GM23338 (cell line): ENCODE data around the gene SKP1. TPM values are rescaled to one million over a fixed set of nuclear protein-coding genes. Genes with fewer than 3 reads are reported as not detected.
A peak's percentile ranks its signal among the peaks of the same experiment; 100 is the strongest.

Experiments
- ATAC-seq: fragments of 200-7000 bp; cut with Tn5 transposase; 3 replicates; pipeline ENCODE4 v1.9.1; 2020
- DNase-seq: peaks from one replicate; pipeline ENCODE4 v3.0.0-alpha.2; 2015; ENCODE audit warnings: low spot score
- H2AFZ ChIP-seq: fragments of 200-600 bp; sonication (generic); 2 replicates; pipeline ENCODE4 v1.8.0; 2016; ENCODE audit warnings: antibody characterized with exemption, mild to moderate bottlenecking, moderate library complexity
- H3F3A ChIP-seq: fragments of 200-600 bp; sonication (generic); replicated peaks from 2 replicates; pipeline ENCODE4 v1.8.0; 2017; ENCODE audit warnings: antibody characterized with exemption, mixed run types, low read depth
- H3K27ac ChIP-seq: fragments of 200-600 bp; sonication (generic); 2 replicates; pipeline ENCODE4 v1.6.1; 2016; ENCODE audit warnings: low read depth
- H3K27me3 ChIP-seq: fragments of 200-600 bp; sonication (generic); 2 replicates; pipeline ENCODE4 v1.8.0; 2016; ENCODE audit warnings: mild to moderate bottlenecking, mixed run types, moderate library complexity; ENCODE audit not compliant: insufficient read depth
- H3K36me3 ChIP-seq: fragments of 200-600 bp; sonication (generic); 2 replicates; pipeline ENCODE4 v1.8.0; 2016; ENCODE audit warnings: mild to moderate bottlenecking; ENCODE audit not compliant: insufficient read depth
- H3K4me1 ChIP-seq: fragments of 200-600 bp; sonication (generic); 2 replicates; pipeline ENCODE4 v1.8.0; 2016; ENCODE audit warnings: mild to moderate bottlenecking, moderate library complexity; ENCODE audit not compliant: insufficient read depth
- H3K4me2 ChIP-seq: fragments of 200-600 bp; sonication (generic); 2 replicates; pipeline ENCODE4 v1.7.1; 2017; ENCODE audit warnings: mixed run types
- H3K4me3 ChIP-seq: fragments of 200-600 bp; sonication (generic); 2 replicates; pipeline ENCODE4 v1.6.1; 2016; ENCODE audit warnings: mixed run types
- H3K79me2 ChIP-seq: fragments of 200-600 bp; sonication (generic); replicated peaks from 2 replicates; pipeline ENCODE4 v1.8.0; 2017; ENCODE audit warnings: mild to moderate bottlenecking; ENCODE audit not compliant: insufficient read depth
- H3K9me2 ChIP-seq: fragments of 200-600 bp; sonication (generic); 2 replicates; pipeline ENCODE4 v1.8.0; 2017; ENCODE audit not compliant: insufficient read depth
- H4K20me1 ChIP-seq: fragments of 200-600 bp; sonication (generic); replicated peaks from 2 replicates; pipeline ENCODE4 v1.8.0; 2017; ENCODE audit warnings: mild to moderate bottlenecking; ENCODE audit not compliant: insufficient read depth
- H3K27ac Mint-ChIP-seq: 2 replicates; pipeline ENCODE4 v1.8.0; 2020; ENCODE audit warnings: inconsistent platforms, mild to moderate bottlenecking, moderate library complexity, mixed read lengths
- H3K27me3 Mint-ChIP-seq: 3 replicates; pipeline ENCODE4 v1.8.0; 2022; ENCODE audit warnings: low read depth, mild to moderate bottlenecking, moderate library complexity, mixed read lengths, inconsistent platforms; ENCODE audit not compliant: insufficient read depth, poor library complexity
- H3K36me3 Mint-ChIP-seq: 3 replicates; pipeline ENCODE4 v1.8.0; 2021; ENCODE audit warnings: low read depth, mild to moderate bottlenecking, inconsistent platforms, moderate library complexity, mixed read lengths
- H3K4me1 Mint-ChIP-seq: 3 replicates; pipeline ENCODE4 v1.8.0; 2020; ENCODE audit warnings: mild to moderate bottlenecking, inconsistent platforms, mixed read lengths
- H3K4me3 Mint-ChIP-seq: 3 replicates; pipeline ENCODE4 v1.8.0; 2021; ENCODE audit warnings: moderate library complexity, mild to moderate bottlenecking, inconsistent platforms, mixed read lengths
- H3K9me3 Mint-ChIP-seq: 3 replicates; pipeline ENCODE4 v1.8.0; 2020; ENCODE audit warnings: moderate library complexity, mild to moderate bottlenecking, inconsistent platforms, mixed read lengths
- STAT1 ChIP-seq: IDR thresholded peaks from one replicate; pipeline ENCODE4 v1.6.1; 2016; ENCODE audit warnings: antibody characterized with exemption; ENCODE audit not compliant: unreplicated experiment
- polyA plus RNA-seq: library from polyadenylated mRNA; unstranded; fragments of >200 nt; fragmentation: Nextera tagmentation; extraction: Ambion mirVana; gene quantifications from 2 replicates; pipeline ENCODE4 v1.2.1, GENCODE V29; 2016
- total RNA-seq: library from RNA; depleted of rRNA; stranded (reverse); fragments of >200 nt; shearing (Covaris generic); gene quantifications from 2 replicates; pipeline ENCODE4 v1.2.3, GENCODE V29; 2014
- TF ChIP-seq, protein P1 (sequence below): fragments of 250-450 bp; sonication (Bioruptor Pico); IDR thresholded peaks from 2 replicates; pipeline ENCODE4 v1.5.0; 2020; ENCODE audit warnings: mild to moderate bottlenecking, moderate library complexity
- TF ChIP-seq, protein P2 (sequence below): IDR thresholded peaks from 2 replicates; pipeline ENCODE4 v1.6.1; 2016; ENCODE audit warnings: antibody characterized with exemption
- TF ChIP-seq, protein P3 (sequence below), 2 experiments: fragments of 200-600 bp in 1 of 2; sonication (generic) in 1 of 2; conservative IDR thresholded peaks; 2 replicates each; pipeline versions ENCODE4 v1.5.1 to v1.6.1; 2016 to 2017; ENCODE audit warnings: antibody characterized with exemption in 2 of 2, low read depth in 2 of 2, mild to moderate bottlenecking in 2 of 2, moderate library complexity in 1 of 2

SKP1 gene
- total and polyA plus RNA-seq, 2 experiments from 2014 or later: 244 to 440 TPM

DNA sequence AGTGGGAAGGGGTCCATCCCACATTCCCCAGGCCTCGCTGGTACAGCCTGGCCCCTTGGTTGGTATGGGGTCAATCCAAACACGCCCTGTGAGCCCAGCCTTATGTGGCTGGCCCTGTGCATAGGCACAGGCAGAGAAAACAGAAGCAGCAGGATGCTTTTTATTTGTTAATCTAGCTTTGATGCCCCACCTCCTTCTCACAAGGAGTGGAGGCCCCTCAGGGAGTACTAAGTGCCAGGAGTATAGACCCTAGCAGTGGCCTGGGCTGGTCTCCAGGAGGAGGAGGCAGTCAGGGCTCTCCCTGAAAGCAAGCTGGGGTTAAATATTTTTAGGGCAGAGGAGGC, 76.8 kb downstream of the SKP1 start:
- H3K27ac ChIP-seq: peak overlapping the region; percentile 20; the same call in 1 of the 2 replicates
- TF ChIP-seq, protein P1, sequence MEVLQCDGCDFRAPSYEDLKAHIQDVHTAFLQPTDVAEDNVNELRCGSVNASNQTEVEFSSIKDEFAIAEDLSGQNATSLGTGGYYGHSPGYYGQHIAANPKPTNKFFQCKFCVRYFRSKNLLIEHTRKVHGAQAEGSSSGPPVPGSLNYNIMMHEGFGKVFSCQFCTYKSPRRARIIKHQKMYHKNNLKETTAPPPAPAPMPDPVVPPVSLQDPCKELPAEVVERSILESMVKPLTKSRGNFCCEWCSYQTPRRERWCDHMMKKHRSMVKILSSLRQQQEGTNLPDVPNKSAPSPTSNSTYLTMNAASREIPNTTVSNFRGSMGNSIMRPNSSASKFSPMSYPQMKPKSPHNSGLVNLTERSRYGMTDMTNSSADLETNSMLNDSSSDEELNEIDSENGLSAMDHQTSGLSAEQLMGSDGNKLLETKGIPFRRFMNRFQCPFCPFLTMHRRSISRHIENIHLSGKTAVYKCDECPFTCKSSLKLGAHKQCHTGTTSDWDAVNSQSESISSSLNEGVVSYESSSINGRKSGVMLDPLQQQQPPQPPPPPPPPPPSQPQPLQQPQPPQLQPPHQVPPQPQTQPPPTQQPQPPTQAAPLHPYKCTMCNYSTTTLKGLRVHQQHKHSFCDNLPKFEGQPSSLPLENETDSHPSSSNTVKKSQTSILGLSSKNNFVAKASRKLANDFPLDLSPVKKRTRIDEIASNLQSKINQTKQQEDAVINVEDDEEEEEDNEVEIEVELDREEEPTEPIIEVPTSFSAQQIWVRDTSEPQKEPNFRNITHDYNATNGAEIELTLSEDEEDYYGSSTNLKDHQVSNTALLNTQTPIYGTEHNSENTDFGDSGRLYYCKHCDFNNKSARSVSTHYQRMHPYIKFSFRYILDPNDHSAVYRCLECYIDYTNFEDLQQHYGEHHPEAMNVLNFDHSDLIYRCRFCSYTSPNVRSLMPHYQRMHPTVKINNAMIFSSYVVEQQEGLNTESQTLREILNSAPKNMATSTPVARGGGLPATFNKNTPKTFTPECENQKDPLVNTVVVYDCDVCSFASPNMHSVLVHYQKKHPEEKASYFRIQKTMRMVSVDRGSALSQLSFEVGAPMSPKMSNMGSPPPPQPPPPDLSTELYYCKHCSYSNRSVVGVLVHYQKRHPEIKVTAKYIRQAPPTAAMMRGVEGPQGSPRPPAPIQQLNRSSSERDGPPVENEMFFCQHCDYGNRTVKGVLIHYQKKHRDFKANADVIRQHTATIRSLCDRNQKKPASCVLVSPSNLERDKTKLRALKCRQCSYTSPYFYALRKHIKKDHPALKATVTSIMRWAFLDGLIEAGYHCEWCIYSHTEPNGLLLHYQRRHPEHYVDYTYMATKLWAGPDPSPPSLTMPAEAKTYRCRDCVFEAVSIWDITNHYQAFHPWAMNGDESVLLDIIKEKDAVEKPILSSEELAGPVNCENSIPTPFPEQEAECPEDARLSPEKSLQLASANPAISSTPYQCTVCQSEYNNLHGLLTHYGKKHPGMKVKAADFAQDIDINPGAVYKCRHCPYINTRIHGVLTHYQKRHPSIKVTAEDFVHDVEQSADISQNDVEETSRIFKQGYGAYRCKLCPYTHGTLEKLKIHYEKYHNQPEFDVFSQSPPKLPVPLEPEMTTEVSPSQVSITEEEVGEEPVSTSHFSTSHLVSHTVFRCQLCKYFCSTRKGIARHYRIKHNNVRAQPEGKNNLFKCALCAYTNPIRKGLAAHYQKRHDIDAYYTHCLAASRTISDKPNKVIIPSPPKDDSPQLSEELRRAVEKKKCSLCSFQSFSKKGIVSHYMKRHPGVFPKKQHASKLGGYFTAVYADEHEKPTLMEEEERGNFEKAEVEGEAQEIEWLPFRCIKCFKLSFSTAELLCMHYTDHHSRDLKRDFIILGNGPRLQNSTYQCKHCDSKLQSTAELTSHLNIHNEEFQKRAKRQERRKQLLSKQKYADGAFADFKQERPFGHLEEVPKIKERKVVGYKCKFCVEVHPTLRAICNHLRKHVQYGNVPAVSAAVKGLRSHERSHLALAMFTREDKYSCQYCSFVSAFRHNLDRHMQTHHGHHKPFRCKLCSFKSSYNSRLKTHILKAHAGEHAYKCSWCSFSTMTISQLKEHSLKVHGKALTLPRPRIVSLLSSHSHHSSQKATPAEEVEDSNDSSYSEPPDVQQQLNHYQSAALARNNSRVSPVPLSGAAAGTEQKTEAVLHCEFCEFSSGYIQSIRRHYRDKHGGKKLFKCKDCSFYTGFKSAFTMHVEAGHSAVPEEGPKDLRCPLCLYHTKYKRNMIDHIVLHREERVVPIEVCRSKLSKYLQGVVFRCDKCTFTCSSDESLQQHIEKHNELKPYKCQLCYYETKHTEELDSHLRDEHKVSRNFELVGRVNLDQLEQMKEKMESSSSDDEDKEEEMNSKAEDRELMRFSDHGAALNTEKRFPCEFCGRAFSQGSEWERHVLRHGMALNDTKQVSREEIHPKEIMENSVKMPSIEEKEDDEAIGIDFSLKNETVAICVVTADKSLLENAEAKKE (CRISPR knock-in tag): no peak
- TF ChIP-seq STAT1: no peak

DNA sequence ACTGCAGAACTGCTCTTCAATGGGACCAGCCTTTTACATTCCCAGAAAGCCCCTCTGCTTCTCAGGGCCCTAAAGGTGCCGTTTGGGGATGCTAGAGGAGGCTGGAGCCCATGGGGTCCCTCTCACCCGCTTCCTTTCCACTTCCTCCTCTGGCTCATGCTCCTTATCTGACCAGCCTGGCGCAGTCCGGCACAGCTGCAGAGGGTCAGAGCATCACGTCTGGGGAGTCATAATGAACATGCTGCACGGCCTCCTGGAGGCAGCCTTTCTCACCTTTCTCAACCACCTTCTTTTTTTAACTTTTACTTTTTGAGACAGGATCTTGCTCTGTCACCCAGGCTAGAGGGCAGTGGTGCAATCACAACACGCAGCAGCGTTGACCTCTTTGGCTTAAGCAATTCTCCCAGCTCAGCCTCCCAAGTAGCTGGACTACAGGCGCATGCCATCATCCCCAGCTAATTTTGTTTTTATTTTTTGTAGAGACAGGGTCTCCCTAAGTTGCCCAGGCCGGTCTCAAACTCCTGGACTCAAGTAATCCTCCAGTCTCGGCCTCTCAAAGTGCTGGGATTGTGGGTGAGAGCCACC, 77.4 kb downstream of the SKP1 start:
- H3K4me1 ChIP-seq: peaks cover 30% of the 10 kb centered on the region
- no peaks in the 10 kb centered on the region for H4K20me1 ChIP-seq
- no peaks in the 10 kb centered on the region for H3K36me3 ChIP-seq
- H3K4me2 ChIP-seq: peak overlapping the region; percentile 50
- Mint-ChIP-seq H3K4me3 (no peak overlapping the region), H3K9me3 (no peaks in the 10 kb centered on the region), H3K27ac (no peak overlapping the region), H3K36me3 (no peaks in the 10 kb centered on the region), H3K27me3 (peaks cover 45% of the 10 kb centered on the region), H3K4me1 (peaks cover 36% of the 10 kb centered on the region)
- no peaks in the 10 kb centered on the region for H3K79me2 ChIP-seq
- no peak overlapping the region for H3K27ac ChIP-seq
- peaks cover 29% of the 10 kb centered on the region for H3K27me3 ChIP-seq
- H3K9me2 ChIP-seq: no peaks in the 10 kb centered on the region
- no peak overlapping the region for H2AFZ ChIP-seq
- ATAC-seq: no peak
- 0 out of 2 replicates have a peak overlapping the region, but pooled peaks have one; percentile 28 for H3K4me3 ChIP-seq
- H3F3A ChIP-seq: 0 out of 2 replicates have a peak, but pooled peaks cover 6% of the 10 kb centered on the region
- no peak for DNase-seq
- TF ChIP-seq, protein P2, sequence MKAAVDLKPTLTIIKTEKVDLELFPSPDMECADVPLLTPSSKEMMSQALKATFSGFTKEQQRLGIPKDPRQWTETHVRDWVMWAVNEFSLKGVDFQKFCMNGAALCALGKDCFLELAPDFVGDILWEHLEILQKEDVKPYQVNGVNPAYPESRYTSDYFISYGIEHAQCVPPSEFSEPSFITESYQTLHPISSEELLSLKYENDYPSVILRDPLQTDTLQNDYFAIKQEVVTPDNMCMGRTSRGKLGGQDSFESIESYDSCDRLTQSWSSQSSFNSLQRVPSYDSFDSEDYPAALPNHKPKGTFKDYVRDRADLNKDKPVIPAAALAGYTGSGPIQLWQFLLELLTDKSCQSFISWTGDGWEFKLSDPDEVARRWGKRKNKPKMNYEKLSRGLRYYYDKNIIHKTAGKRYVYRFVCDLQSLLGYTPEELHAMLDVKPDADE: no peak
- TF ChIP-seq, protein P3, sequence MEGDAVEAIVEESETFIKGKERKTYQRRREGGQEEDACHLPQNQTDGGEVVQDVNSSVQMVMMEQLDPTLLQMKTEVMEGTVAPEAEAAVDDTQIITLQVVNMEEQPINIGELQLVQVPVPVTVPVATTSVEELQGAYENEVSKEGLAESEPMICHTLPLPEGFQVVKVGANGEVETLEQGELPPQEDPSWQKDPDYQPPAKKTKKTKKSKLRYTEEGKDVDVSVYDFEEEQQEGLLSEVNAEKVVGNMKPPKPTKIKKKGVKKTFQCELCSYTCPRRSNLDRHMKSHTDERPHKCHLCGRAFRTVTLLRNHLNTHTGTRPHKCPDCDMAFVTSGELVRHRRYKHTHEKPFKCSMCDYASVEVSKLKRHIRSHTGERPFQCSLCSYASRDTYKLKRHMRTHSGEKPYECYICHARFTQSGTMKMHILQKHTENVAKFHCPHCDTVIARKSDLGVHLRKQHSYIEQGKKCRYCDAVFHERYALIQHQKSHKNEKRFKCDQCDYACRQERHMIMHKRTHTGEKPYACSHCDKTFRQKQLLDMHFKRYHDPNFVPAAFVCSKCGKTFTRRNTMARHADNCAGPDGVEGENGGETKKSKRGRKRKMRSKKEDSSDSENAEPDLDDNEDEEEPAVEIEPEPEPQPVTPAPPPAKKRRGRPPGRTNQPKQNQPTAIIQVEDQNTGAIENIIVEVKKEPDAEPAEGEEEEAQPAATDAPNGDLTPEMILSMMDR (conservative IDR thresholded peaks at IDR 0.05; ENCODE audit: low read depth in 2 of 2): 0 out of 4 replicates have a peak, but pooled peaks of 1 of the 2 experiments have one; percentile 0

More for the DNA sequence above, 76.8 kb downstream of the SKP1 start:
- Mint-ChIP-seq H3K27ac (no peak overlapping the region), H3K27me3 (peaks cover 45% of the 10 kb centered on the region), H3K36me3 (no peaks in the 10 kb centered on the region), H3K9me3 (no peaks in the 10 kb centered on the region), H3K4me1 (peaks cover 40% of the 10 kb centered on the region), H3K4me3 (peak overlapping the region; percentile 42)
- no peaks in the 10 kb centered on the region for H3K36me3 ChIP-seq
- no peaks in the 10 kb centered on the region for H3K9me2 ChIP-seq
- no peaks in the 10 kb centered on the region for H3K79me2 ChIP-seq
- DNase-seq (no peak), ATAC-seq (peak; percentile 63)
- H2AFZ ChIP-seq: no peak overlapping the region
- peaks cover 32% of the 10 kb centered on the region for H3K4me1 ChIP-seq
- no peaks in the 10 kb centered on the region for H4K20me1 ChIP-seq
- peaks cover 29% of the 10 kb centered on the region for H3K27me3 ChIP-seq
- H3F3A ChIP-seq: 0 out of 2 replicates have a peak, but pooled peaks cover 6% of the 10 kb centered on the region
- peak overlapping the region; percentile 50 for H3K4me2 ChIP-seq
- 0 out of 2 replicates have a peak overlapping the region, but pooled peaks have one; percentile 28 for H3K4me3 ChIP-seq
